Measurements from ENCODE around the gene C8A. TPM values are rescaled to one million over a fixed set of nuclear protein-coding genes. Genes with fewer than 3 reads are reported as not detected.

Gene C8A
- total RNA-seq, 1 donor from 2014 or later: not detected

- no peaks in the 10 kb centered on the region for H3K9me3 ChIP-seq
- H3K4me1 ChIP-seq: no peaks in the 10 kb centered on the region
- H3K27me3 ChIP-seq: no peaks in the 10 kb centered on the region
- H3K27ac ChIP-seq: no peak overlapping the region
- H3K36me3 ChIP-seq: no peaks in the 10 kb centered on the region
- DNase-seq (ENCODE audit: extremely low spot score in 2 of 2): no peak
- intact Hi-C loops (cut with DNase I): no loop called here
- TF ChIP-seq CTCF (IDR thresholded peaks at IDR 0.05): no peak
- TF ChIP-seq POLR2A (IDR thresholded peaks at IDR 0.05): no peak
- no peak for TF ChIP-seq POLR2AphosphoS5 (IDR thresholded peaks at IDR 0.05; ENCODE audit: insufficient read depth in 1 of 2, low read depth in 1 of 2)
- no peak overlapping the region for H3K4me3 ChIP-seq
Measured at GRCh38 chr1:56864430-56864829, 9.8 kb downstream of the C8A start.

GRCh38 chr1:56866656-56867055, 12.1 kb downstream of the C8A start:
- H3K27me3 ChIP-seq: no peaks in the 10 kb centered on the region
- TF ChIP-seq CTCF (IDR thresholded peaks at IDR 0.05) (no peak), POLR2A (IDR thresholded peaks at IDR 0.05) (no peak), POLR2AphosphoS5 (IDR thresholded peaks at IDR 0.05; ENCODE audit: insufficient read depth in 1 of 2, low read depth in 1 of 2) (no peak)
- no peaks in the 10 kb centered on the region for H3K9me3 ChIP-seq
- intact Hi-C loops (cut with DNase I): no loop called here
- H3K27ac ChIP-seq: no peak overlapping the region
- no peak for DNase-seq (ENCODE audit: extremely low spot score in 2 of 2)
- H3K36me3 ChIP-seq: no peaks in the 10 kb centered on the region
- no peaks in the 10 kb centered on the region for H3K4me1 ChIP-seq
- no peak overlapping the region for H3K4me3 ChIP-seq

GRCh38 chr1:56867491-56867890, 12.9 kb downstream of the C8A start:
- no peak overlapping the region for H3K27ac ChIP-seq
- no peaks in the 10 kb centered on the region for H3K36me3 ChIP-seq
- TF ChIP-seq CTCF (IDR thresholded peaks at IDR 0.05): no peak
- no peak for TF ChIP-seq POLR2AphosphoS5 (IDR thresholded peaks at IDR 0.05; ENCODE audit: insufficient read depth in 1 of 2, low read depth in 1 of 2)
- TF ChIP-seq POLR2A (IDR thresholded peaks at IDR 0.05): no peak
- H3K9me3 ChIP-seq: no peaks in the 10 kb centered on the region
- intact Hi-C loops (cut with DNase I): no loop called here
- no peaks in the 10 kb centered on the region for H3K4me1 ChIP-seq
- H3K4me3 ChIP-seq: no peak overlapping the region
- no peak for DNase-seq (ENCODE audit: extremely low spot score in 2 of 2)
- no peaks in the 10 kb centered on the region for H3K27me3 ChIP-seq

GRCh38 chr1:56868761-56869160, 14.2 kb downstream of the C8A start:
- no peak for DNase-seq (ENCODE audit: extremely low spot score in 2 of 2)
- H3K4me1 ChIP-seq: no peaks in the 10 kb centered on the region
- TF ChIP-seq POLR2A (IDR thresholded peaks at IDR 0.05): no peak
- H3K27me3 ChIP-seq: no peaks in the 10 kb centered on the region
- H3K27ac ChIP-seq: no peak overlapping the region
- no peaks in the 10 kb centered on the region for H3K9me3 ChIP-seq
- H3K36me3 ChIP-seq: no peaks in the 10 kb centered on the region
- intact Hi-C loops (cut with DNase I): no loop called here
- H3K4me3 ChIP-seq: no peak overlapping the region

GRCh38 chr1:56872597-56872996, 18.0 kb downstream of the C8A start:
- Histone ChIP-seq H3K27ac (no peak overlapping the region), H3K4me1 (no peaks in the 10 kb centered on the region), H3K9me3 (no peaks in the 10 kb centered on the region), H3K36me3 (no peaks in the 10 kb centered on the region), H3K4me3 (no peak overlapping the region), H3K27me3 (no peaks in the 10 kb centered on the region)
- DNase-seq (ENCODE audit: extremely low spot score in 2 of 2): no peak
- no peak for TF ChIP-seq POLR2A (IDR thresholded peaks at IDR 0.05)
- no peak for TF ChIP-seq POLR2AphosphoS5 (IDR thresholded peaks at IDR 0.05; ENCODE audit: insufficient read depth in 1 of 2, low read depth in 1 of 2)
- TF ChIP-seq CTCF (IDR thresholded peaks at IDR 0.05): no peak
- intact Hi-C loops (cut with DNase I): no loop called here

GRCh38 chr1:56873213-56873612, 18.6 kb downstream of the C8A start:
- H3K4me3 ChIP-seq: no peak overlapping the region
- intact Hi-C loops (cut with DNase I): no loop called here
- no peaks in the 10 kb centered on the region for H3K36me3 ChIP-seq
- DNase-seq (ENCODE audit: extremely low spot score in 2 of 2): no peak
- H3K4me1 ChIP-seq: no peaks in the 10 kb centered on the region
- H3K27me3 ChIP-seq: no peaks in the 10 kb centered on the region
- no peak overlapping the region for H3K27ac ChIP-seq
- TF ChIP-seq POLR2AphosphoS5 (IDR thresholded peaks at IDR 0.05; ENCODE audit: insufficient read depth in 1 of 2, low read depth in 1 of 2): no peak
- no peak for TF ChIP-seq CTCF (IDR thresholded peaks at IDR 0.05)
- TF ChIP-seq POLR2A (IDR thresholded peaks at IDR 0.05): no peak
- H3K9me3 ChIP-seq: no peaks in the 10 kb centered on the region
